HEK293 (cell line): ENCODE data around the gene ELOVL6.

ENCODE experiments used
- CTCF ChIA-PET: fragments of 350-600 bp; formaldehyde crosslinking; extraction: SDS; loops from one replicate; lab custom pipeline; 2021; ENCODE audit warnings: antibody characterized with exemption; lab: Yijun Ruan, JAX
- POLR2A ChIA-PET: fragments of 300-600 bp; formaldehyde crosslinking; extraction: SDS; loops from one replicate; lab custom pipeline; 2020; ENCODE audit warnings: antibody characterized with exemption, inconsistent platforms; lab: Yijun Ruan, JAX
- H3K27ac ChIP-seq: fragments of 200-500 bp; sonication (Bioruptor generic); 2 replicates; pipeline ENCODE4 v1.5.1; 2014; ENCODE audit warnings: low read depth, low read length, control low read depth, inconsistent platforms; ENCODE audit errors: extremely low read depth
- H3K36me3 ChIP-seq, 2 experiments: fragments of 200-500 bp in 1 of 2; sonication (Bioruptor generic) in 1 of 2; 1 replicate in 1 of 2; 2 replicates in 1 of 2; pipeline ENCODE4 v1.5.1; 2014 to 2017; ENCODE audit warnings: inconsistent platforms in 2 of 2, low read length in 2 of 2; ENCODE audit not compliant: control insufficient read depth in 2 of 2, insufficient read depth in 1 of 2
- H3K4me1 ChIP-seq: fragments of 200-500 bp; sonication (Bioruptor generic); 2 replicates; pipeline ENCODE4 v1.5.1; 2014; ENCODE audit warnings: mild to moderate bottlenecking, low read length, inconsistent platforms; ENCODE audit not compliant: control insufficient read depth, insufficient read depth
- H3K4me3 ChIP-seq: 2 replicates; pipeline ENCODE4 v1.5.1; 2011; ENCODE audit warnings: low read depth, mild to moderate bottlenecking, control low read depth, low read length, moderate library complexity
- H3K9me3 ChIP-seq: fragments of 200-500 bp; sonication (Bioruptor generic); 2 replicates; pipeline ENCODE4 v1.5.1; 2014; ENCODE audit warnings: low read depth, low read length, inconsistent platforms; ENCODE audit not compliant: control insufficient read depth, insufficient read depth
- GFI1B ChIP-seq: fragments of 450-650 bp; formaldehyde crosslinking; IDR thresholded peaks from 2 replicates; pipeline ENCODE4 v1.5.1; 2016; ENCODE audit warnings: missing biosample characterization, missing genetic modification characterization
- PRDM10 ChIP-seq: fragments of 450-650 bp; formaldehyde crosslinking; IDR thresholded peaks from 2 replicates; pipeline ENCODE4 v1.5.1; 2016; ENCODE audit warnings: missing biosample characterization, missing genetic modification characterization
- SALL2 ChIP-seq: fragments of 450-650 bp; formaldehyde crosslinking; IDR thresholded peaks from 2 replicates; pipeline ENCODE4 v1.5.0; 2017; ENCODE audit warnings: missing biosample characterization, mild to moderate bottlenecking, missing genetic modification characterization, borderline replicate concordance
- ZFP41 ChIP-seq: fragments of 450-650 bp; formaldehyde crosslinking; IDR thresholded peaks from 2 replicates; pipeline ENCODE4 v1.5.1; 2016; ENCODE audit warnings: missing biosample characterization, missing genetic modification characterization, borderline replicate concordance
- ZNF121 ChIP-seq: fragments of 450-650 bp; formaldehyde crosslinking; IDR thresholded peaks from 2 replicates; pipeline ENCODE4 v1.5.1; 2016; ENCODE audit warnings: missing biosample characterization, missing genetic modification characterization
- ZNF155 ChIP-seq: fragments of 450-650 bp; formaldehyde crosslinking; IDR thresholded peaks from 2 replicates; pipeline ENCODE4 v1.5.1; 2016; ENCODE audit warnings: missing biosample characterization, missing genetic modification characterization
- ZNF292 ChIP-seq: fragments of 450-650 bp; formaldehyde crosslinking; IDR thresholded peaks from 2 replicates; pipeline ENCODE4 v1.5.1; 2016; ENCODE audit warnings: low read depth, missing biosample characterization, missing genetic modification characterization, borderline replicate concordance
- ZNF341 ChIP-seq: fragments of 450-650 bp; formaldehyde crosslinking; IDR thresholded peaks from 2 replicates; pipeline ENCODE4; 2016; ENCODE audit warnings: low read depth, missing biosample characterization, missing genetic modification characterization
- ZNF48 ChIP-seq: fragments of 450-650 bp; formaldehyde crosslinking; IDR thresholded peaks from 2 replicates; pipeline ENCODE4 v1.5.1; 2016; ENCODE audit warnings: missing biosample characterization, missing genetic modification characterization
- ZNF529 ChIP-seq: fragments of 450-650 bp; formaldehyde crosslinking; IDR thresholded peaks from 2 replicates; pipeline ENCODE4 v1.5.1; 2017; ENCODE audit warnings: missing genetic modification characterization, missing biosample characterization; ENCODE audit not compliant: insufficient replicate concordance
- ZSCAN16 ChIP-seq: fragments of 450-650 bp; formaldehyde crosslinking; IDR thresholded peaks from 2 replicates; pipeline ENCODE4 v1.5.1; 2016; ENCODE audit warnings: missing biosample characterization, missing genetic modification characterization
- TF ChIP-seq, protein P1 (sequence below): fragments of 450-650 bp; formaldehyde crosslinking; IDR thresholded peaks from 2 replicates; pipeline ENCODE4 v1.5.1; 2016; ENCODE audit warnings: missing biosample characterization, missing genetic modification characterization
- TF ChIP-seq, protein P2 (sequence below): fragments of 450-650 bp; formaldehyde crosslinking; IDR thresholded peaks from 2 replicates; pipeline ENCODE4 v1.5.0; 2017; ENCODE audit warnings: missing biosample characterization, missing genetic modification characterization, borderline replicate concordance
- TF ChIP-seq, protein P3 (sequence below): fragments of 450-650 bp; formaldehyde crosslinking; IDR thresholded peaks from 2 replicates; pipeline ENCODE4 v1.5.1; 2017; ENCODE audit warnings: missing biosample characterization, missing genetic modification characterization
- TF ChIP-seq, protein P4 (sequence below): fragments of 450-650 bp; formaldehyde crosslinking; IDR thresholded peaks from 2 replicates; pipeline ENCODE4 v1.5.1; 2016; ENCODE audit warnings: missing biosample characterization, missing genetic modification characterization
- TF ChIP-seq, protein P5 (sequence below): fragments of 450-650 bp; IDR thresholded peaks from 2 replicates; pipeline ENCODE4 v1.5.1; 2018; ENCODE audit warnings: missing biosample characterization, mild to moderate bottlenecking, missing genetic modification characterization

The ELOVL6 gene

DNA sequence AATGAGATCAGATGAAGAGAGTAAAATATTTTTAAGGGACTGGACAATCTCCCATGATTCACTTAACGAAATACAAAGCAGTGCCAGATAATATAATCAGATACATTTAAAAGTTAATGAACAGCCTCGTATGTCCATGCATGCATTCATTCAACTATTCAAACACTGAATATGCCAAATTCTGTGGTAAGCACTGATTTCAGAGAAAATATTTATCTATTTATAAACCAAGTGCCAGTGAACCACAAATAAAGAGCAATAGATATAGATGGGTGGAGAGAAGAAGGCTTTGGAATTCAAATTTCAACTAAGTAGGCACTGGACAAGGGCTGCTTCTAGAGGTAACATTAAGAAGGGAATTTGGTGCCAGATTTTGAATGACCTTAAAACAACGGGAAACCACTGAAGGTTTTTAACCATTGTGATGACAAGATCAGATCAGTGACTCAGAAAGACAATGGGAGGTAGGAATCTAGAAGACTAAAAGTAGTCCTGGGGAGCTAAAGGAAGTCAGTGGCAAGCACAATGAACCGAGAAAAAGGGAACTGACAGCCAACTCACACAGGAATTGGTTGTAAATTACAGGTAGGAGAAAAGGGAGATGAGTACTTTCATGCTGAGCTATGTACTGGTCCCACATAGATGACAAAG is 14.2 kb downstream of the ELOVL6 start:
- ChIA-PET CTCF (interaction anchor here (1.3 kb wide), 1 partner anchor 135 kb away, joined by 4 read pairs; no protein-coding TSS in a partner anchor), POLR2A (no interaction called here)
- H3K36me3 ChIP-seq = no peaks in the 10 kb centered on the region
- H3K4me1 ChIP-seq = peaks cover 8% of the 10 kb centered on the region; the same call in 1 of the 2 replicates
- no peak for TF ChIP-seq ZNF529
- no peak for TF ChIP-seq ZSCAN16 (tag by site-specific recombination)
- TF ChIP-seq, protein P1, sequence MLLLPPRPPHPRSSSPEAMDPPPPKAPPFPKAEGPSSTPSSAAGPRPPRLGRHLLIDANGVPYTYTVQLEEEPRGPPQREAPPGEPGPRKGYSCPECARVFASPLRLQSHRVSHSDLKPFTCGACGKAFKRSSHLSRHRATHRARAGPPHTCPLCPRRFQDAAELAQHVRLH (tag by site-specific recombination) = no peak
- TF ChIP-seq ZNF292 (tag by site-specific recombination) = no peak
- no peak for TF ChIP-seq ZFP41
- TF ChIP-seq, protein P2, sequence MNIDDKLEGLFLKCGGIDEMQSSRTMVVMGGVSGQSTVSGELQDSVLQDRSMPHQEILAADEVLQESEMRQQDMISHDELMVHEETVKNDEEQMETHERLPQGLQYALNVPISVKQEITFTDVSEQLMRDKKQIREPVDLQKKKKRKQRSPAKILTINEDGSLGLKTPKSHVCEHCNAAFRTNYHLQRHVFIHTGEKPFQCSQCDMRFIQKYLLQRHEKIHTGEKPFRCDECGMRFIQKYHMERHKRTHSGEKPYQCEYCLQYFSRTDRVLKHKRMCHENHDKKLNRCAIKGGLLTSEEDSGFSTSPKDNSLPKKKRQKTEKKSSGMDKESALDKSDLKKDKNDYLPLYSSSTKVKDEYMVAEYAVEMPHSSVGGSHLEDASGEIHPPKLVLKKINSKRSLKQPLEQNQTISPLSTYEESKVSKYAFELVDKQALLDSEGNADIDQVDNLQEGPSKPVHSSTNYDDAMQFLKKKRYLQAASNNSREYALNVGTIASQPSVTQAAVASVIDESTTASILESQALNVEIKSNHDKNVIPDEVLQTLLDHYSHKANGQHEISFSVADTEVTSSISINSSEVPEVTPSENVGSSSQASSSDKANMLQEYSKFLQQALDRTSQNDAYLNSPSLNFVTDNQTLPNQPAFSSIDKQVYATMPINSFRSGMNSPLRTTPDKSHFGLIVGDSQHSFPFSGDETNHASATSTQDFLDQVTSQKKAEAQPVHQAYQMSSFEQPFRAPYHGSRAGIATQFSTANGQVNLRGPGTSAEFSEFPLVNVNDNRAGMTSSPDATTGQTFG (tag by site-specific recombination) = no peak
- no peak for TF ChIP-seq ZNF121 (tag by site-specific recombination)
- TF ChIP-seq, protein P3, sequence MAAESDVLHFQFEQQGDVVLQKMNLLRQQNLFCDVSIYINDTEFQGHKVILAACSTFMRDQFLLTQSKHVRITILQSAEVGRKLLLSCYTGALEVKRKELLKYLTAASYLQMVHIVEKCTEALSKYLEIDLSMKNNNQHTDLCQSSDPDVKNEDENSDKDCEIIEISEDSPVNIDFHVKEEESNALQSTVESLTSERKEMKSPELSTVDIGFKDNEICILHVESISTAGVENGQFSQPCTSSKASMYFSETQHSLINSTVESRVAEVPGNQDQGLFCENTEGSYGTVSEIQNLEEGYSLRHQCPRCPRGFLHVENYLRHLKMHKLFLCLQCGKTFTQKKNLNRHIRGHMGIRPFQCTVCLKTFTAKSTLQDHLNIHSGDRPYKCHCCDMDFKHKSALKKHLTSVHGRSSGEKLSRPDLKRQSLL (tag by site-specific recombination) = no peak
- TF ChIP-seq, protein P4, sequence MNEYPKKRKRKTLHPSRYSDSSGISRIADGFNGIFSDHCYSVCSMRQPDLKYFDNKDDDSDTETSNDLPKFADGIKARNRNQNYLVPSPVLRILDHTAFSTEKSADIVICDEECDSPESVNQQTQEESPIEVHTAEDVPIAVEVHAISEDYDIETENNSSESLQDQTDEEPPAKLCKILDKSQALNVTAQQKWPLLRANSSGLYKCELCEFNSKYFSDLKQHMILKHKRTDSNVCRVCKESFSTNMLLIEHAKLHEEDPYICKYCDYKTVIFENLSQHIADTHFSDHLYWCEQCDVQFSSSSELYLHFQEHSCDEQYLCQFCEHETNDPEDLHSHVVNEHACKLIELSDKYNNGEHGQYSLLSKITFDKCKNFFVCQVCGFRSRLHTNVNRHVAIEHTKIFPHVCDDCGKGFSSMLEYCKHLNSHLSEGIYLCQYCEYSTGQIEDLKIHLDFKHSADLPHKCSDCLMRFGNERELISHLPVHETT (tag by site-specific recombination) = no peak
- TF ChIP-seq ZNF48 = no peak
- no peak for TF ChIP-seq ZNF155 (tag by site-specific recombination)
- no peak overlapping the region for H3K4me3 ChIP-seq
- H3K9me3 ChIP-seq = no peaks in the 10 kb centered on the region
- no peak overlapping the region for H3K27ac ChIP-seq

DNA sequence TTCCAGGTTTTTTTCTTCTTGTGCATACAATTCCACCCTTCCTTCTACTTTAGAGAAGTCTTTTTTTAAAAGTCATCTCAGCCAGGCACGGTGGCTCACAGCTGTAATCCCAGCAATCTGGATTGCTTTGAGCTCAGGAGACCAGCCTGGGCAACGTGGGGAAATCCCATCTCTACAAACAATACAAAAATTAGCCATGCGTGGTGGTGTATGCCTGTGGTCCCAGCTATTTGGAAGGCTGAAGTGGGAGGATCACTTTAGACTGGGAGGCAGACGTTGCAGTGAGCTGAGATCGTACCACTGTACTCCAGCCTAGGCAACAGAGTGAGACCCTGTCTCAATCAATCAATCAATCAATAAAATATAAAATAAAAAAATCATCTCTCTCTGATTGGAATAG is 14.8 kb downstream of the ELOVL6 start:
- Histone ChIP-seq H3K4me1 (peaks cover 8% of the 10 kb centered on the region; the same call in 1 of the 2 replicates), H3K4me3 (no peak overlapping the region), H3K9me3 (no peaks in the 10 kb centered on the region), H3K27ac (no peak overlapping the region), H3K36me3 (peaks cover 0 to under 1% of the 10 kb centered on the region in 2 experiments; a peak in 1 of 3 replicates)
- ChIA-PET POLR2A (no interaction called here), CTCF (no interaction called here)
- TF ChIP-seq ZNF341 (tag by site-specific recombination) = no peak
- TF ChIP-seq, protein P5, sequence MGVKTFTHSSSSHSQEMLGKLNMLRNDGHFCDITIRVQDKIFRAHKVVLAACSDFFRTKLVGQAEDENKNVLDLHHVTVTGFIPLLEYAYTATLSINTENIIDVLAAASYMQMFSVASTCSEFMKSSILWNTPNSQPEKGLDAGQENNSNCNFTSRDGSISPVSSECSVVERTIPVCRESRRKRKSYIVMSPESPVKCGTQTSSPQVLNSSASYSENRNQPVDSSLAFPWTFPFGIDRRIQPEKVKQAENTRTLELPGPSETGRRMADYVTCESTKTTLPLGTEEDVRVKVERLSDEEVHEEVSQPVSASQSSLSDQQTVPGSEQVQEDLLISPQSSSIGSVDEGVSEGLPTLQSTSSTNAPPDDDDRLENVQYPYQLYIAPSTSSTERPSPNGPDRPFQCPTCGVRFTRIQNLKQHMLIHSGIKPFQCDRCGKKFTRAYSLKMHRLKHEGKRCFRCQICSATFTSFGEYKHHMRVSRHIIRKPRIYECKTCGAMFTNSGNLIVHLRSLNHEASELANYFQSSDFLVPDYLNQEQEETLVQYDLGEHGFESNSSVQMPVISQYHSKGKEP (tag by site-specific recombination) = peak; percentile 38; the same call in 1 of the 2 replicates
- no peak for TF ChIP-seq SALL2
- TF ChIP-seq GFI1B (tag by site-specific recombination) = peak; percentile 49; the same call in 1 of the 2 replicates
- peak; percentile 64 for TF ChIP-seq PRDM10 (tag by site-specific recombination)
- no peak for TF ChIP-seq ZNF529
